Ascending aorta (tissue), 2 donors: Measurements from ENCODE around the gene DHRS1. TPM values are rescaled to one million over a fixed set of nuclear protein-coding genes. Genes with fewer than 3 reads are reported as not detected.

ENCODE experiments used
- DNase-seq, 2 donors: peaks; one replicate each; pipeline ENCODE4 v3.0.0-alpha.2; 2019; ENCODE audit warnings: low spot score in 2 of 2
- H3K27ac ChIP-seq, 2 donors: fragments of 200-600 bp; sonication (generic); one replicate each; pipeline ENCODE4 v1.5.1; 2016 to 2017; ENCODE audit warnings: mild to moderate bottlenecking in 1 of 2
- H3K27me3 ChIP-seq: fragments of 200-600 bp; sonication (generic); one replicate; pipeline ENCODE4 v1.5.1; 2017
- H3K36me3 ChIP-seq, 2 donors: fragments of 200-600 bp; sonication (generic); one replicate each; pipeline ENCODE4 v1.5.1; 2016
- H3K4me1 ChIP-seq, 2 donors: fragments of 200-600 bp; sonication (generic); one replicate each; pipeline ENCODE4 v1.5.1; 2016 to 2017; ENCODE audit warnings: mild to moderate bottlenecking in 1 of 2
- H3K4me3 ChIP-seq, 2 donors: fragments of 200-600 bp; sonication (generic); one replicate each; pipeline ENCODE4 v1.5.1; 2016 to 2017; ENCODE audit warnings: mild to moderate bottlenecking in 1 of 2
- H3K9me3 ChIP-seq, 2 donors: fragments of 200-600 bp; sonication (generic); one replicate each; pipeline ENCODE4 v1.5.1; 2016
- intact Hi-C: fragments of 100-400 bp; cut with DNase I; formaldehyde crosslinking; loops from one replicate; pipeline ENCODE4 v1.15.1; 2023
- total RNA-seq: library from RNA; depleted of rRNA; stranded (reverse); fragments of >200 nt; gene quantifications from one replicate; pipeline ENCODE4 v1.1.0, GENCODE V29; 2016
- TF ChIP-seq, protein P1 (sequence below), 3 experiments: fragments of 200-600 bp in 2 of 3; fragments of 450-650 bp in 1 of 3; sonication (generic) in 2 of 3; IDR thresholded peaks; one replicate each; pipeline ENCODE4 v1.5.1; 2016 to 2019; ENCODE audit warnings: antibody characterized with exemption in 3 of 3, mild to moderate bottlenecking in 1 of 3, moderate library complexity in 1 of 3

Gene DHRS1
- 100 TPM for total RNA-seq

DNA sequence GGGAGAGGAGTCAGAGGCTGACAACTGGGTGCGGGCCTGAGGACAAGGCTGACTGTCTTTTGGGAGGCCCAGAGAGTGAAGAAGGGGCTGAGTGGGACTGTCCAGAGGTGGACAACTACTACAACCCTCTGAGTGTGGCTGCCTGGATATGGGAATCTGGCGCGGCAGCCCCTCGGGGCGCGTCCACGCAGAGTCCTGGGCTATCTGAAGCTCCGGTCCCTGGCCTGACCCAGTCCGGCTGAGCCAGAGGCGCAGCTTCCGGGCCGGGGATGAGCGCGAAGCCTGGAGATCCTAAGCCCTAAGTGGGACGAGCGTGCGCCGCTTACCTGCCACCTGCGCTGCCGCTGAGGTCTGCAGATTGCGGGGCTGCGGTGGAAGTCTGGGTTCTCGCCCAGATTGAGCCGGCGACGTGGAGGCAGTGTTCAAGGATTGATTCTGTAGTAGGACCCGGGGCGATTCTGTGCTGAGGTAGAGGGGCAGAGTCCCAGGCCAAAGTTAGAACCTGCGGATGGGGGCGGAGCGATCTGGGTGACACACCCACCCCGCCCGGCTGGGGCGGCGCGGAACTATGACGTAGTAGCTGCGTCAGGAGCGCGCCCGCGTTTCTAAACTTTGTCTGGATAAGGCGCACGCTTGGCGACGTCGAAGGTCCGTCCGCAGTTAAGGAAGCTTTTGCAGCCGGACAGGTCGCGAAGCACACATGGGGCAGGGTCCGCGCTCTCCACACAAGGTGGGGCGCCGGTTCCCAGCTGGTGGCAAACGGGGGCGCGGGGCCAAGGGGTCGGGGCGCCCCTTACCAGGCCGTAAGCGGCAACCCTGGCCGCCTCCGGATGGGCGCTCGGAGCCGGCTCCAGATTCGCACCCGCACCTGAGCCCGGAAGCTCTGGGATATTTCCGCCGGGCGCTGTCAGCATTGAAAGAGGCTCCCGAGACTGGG, at the start of gene DHRS1, which contains the start of gene NOP9:
Gene DHRS1, minus strand, starts transcription at position 526 of the 937 bp plus-strand sequence. CDS start 674 bp downstream, outside the sequence.
Gene NOP9, plus strand, starts transcription at position 596 of the 937 bp plus-strand sequence. Its CDS starts 105 bp downstream, at position 701.
- Histone ChIP-seq H3K4me3 (peak within 1 kb of the TSS; percentile 51 to 84), H3K27ac (peak within 1 kb of the TSS; percentile 64 to 67), H3K36me3 (peaks cover 40 to 41% of the 10 kb centered on the region in 2 donors), H3K9me3 (no peaks in the 10 kb centered on the region), H3K27me3 (no peaks in the 10 kb centered on the region), H3K4me1 (peaks cover 3 to 12% of the 10 kb centered on the region in 2 donors)
- TF ChIP-seq, protein P1, sequence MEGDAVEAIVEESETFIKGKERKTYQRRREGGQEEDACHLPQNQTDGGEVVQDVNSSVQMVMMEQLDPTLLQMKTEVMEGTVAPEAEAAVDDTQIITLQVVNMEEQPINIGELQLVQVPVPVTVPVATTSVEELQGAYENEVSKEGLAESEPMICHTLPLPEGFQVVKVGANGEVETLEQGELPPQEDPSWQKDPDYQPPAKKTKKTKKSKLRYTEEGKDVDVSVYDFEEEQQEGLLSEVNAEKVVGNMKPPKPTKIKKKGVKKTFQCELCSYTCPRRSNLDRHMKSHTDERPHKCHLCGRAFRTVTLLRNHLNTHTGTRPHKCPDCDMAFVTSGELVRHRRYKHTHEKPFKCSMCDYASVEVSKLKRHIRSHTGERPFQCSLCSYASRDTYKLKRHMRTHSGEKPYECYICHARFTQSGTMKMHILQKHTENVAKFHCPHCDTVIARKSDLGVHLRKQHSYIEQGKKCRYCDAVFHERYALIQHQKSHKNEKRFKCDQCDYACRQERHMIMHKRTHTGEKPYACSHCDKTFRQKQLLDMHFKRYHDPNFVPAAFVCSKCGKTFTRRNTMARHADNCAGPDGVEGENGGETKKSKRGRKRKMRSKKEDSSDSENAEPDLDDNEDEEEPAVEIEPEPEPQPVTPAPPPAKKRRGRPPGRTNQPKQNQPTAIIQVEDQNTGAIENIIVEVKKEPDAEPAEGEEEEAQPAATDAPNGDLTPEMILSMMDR (IDR thresholded peaks at IDR 0.05): no peak
- peak; percentile 48 to 96 for DNase-seq
- intact Hi-C loops: loop anchor here (1.0 to 5.0 kb wide), 4 partner anchors 12 to 82 kb away; partner anchors contain the start of genes LTB4R, MDP1, RABGGTA and TINF2

DNA sequence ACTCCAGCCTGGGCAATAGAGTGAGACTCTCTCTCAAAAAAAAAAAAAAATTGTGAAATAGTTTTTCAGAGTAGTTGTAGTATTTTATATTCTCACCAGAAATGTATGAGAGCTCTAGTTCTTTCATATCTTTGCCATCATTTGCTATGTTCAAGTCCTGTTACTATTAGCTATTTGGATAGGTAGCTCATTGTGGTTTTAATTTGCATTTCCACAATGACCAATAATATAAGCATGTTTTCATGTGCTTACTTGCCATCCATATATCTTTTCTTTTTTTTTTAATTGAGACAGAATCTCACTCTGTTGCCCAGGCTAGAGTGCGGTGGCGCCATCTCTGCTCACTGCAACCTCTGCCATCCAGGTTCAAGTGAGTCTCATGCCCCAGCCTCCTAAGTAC, 48.6 kb upstream of the DHRS1 start:
- no peaks in the 10 kb centered on the region for H3K36me3 ChIP-seq
- H3K27me3 ChIP-seq: no peaks in the 10 kb centered on the region
- H3K9me3 ChIP-seq: no peaks in the 10 kb centered on the region
- DNase-seq: no peak
- H3K27ac ChIP-seq: no peak overlapping the region
- no peak overlapping the region for H3K4me3 ChIP-seq
- intact Hi-C loops: no loop called here
- TF ChIP-seq, protein P1 (IDR thresholded peaks at IDR 0.05): no peak
- no peaks in the 10 kb centered on the region for H3K4me1 ChIP-seq

DNA sequence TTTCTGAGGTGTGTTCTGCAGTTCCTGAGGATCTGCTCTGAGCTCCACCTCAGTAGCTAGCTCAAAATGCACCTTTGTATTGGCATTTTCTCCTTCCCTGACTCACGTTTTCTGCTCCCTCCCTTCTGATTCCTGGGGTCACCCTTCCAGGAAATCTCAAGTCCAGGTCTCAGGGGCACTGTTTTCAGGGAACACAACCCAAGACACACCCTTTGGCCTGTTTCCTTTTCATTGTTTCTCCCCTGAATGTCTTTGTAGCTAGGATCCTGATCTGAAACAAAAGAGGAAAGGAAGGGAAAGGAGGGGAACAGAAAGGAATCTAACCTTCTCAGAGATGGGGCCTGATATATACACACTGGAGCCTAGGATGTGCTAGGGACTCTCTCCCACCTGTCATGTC, 47.6 kb upstream of the DHRS1 start:
- H3K36me3 ChIP-seq: no peaks in the 10 kb centered on the region
- no peak for DNase-seq
- intact Hi-C loops: no loop called here
- H3K4me3 ChIP-seq: no peak overlapping the region
- no peak overlapping the region for H3K27ac ChIP-seq
- TF ChIP-seq, protein P1 (IDR thresholded peaks at IDR 0.05): no peak
- no peaks in the 10 kb centered on the region for H3K4me1 ChIP-seq
- no peaks in the 10 kb centered on the region for H3K27me3 ChIP-seq
- H3K9me3 ChIP-seq: no peaks in the 10 kb centered on the region

DNA sequence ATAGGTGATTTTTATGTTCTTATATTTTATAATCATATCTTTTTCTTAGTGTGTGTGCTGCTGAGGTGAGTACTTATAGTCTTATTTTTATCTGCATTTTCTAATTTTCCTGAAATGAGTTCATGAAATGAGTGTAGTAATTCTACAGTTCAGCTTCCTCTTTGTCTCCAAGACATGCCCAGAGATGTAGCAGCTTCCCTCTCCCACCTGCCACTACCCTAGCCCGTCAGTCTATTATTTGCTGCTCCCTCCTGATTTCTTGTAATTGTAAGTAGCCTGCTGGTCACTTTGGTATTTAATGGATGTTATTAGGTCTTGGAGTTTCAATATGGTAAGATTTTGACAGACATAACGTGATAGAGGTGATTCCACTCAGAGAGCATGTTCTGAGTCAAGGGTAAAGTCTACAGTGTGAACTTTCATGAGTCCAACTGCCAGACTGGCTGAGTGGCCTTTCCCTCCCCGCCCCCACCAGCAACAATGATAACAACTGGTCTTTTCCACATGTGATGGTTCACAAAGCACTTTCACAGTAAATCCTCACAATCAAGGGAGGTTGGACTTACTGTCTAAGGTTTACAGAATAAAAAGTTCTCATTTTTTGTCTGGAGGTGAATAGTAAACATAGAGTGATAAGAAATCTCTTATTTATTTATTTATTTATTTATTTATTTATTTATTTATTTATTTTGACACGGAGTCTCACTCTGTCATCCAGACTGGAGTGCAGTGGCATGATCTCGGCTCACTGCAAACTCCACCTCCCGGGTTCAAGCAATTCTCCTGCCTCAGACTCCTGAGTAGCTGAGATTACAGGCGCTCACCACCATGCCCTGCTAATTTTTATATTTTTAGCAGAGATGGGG, 44.4 kb upstream of the DHRS1 start:
- Histone ChIP-seq H3K27ac (no peak overlapping the region), H3K27me3 (no peaks in the 10 kb centered on the region), H3K36me3 (no peaks in the 10 kb centered on the region), H3K4me1 (no peaks in the 10 kb centered on the region), H3K9me3 (no peaks in the 10 kb centered on the region), H3K4me3 (no peak overlapping the region)
- TF ChIP-seq, protein P1 (IDR thresholded peaks at IDR 0.05): no peak
- no peak for DNase-seq
- intact Hi-C loops: no loop called here

DNA sequence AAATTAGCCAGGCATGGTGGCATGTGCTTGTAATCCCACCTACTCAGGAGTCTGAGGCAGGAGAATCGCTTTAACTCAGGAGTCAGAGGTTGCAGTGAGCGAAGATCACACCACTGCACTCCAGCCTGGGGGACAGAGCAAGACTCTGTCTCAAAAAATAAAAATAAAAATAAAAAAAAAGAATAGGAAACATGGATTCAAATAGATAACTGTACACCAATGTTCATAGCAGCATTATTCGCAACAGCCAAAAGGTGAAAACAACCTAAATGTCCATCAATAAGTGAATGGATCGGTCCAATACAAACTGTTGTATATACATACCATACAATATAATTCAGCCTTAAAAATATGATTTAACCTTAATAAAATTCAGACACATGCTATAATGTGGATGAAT, 43.3 kb upstream of the DHRS1 start:
- TF ChIP-seq, protein P1 (IDR thresholded peaks at IDR 0.05): no peak

More for the DNA sequence above, 43.3 kb upstream of the DHRS1 start:
- no peak overlapping the region for H3K27ac ChIP-seq
- no peaks in the 10 kb centered on the region for H3K36me3 ChIP-seq
- no peak for DNase-seq
- no peak overlapping the region for H3K4me3 ChIP-seq
- no peaks in the 10 kb centered on the region for H3K4me1 ChIP-seq
- H3K27me3 ChIP-seq: no peaks in the 10 kb centered on the region
- H3K9me3 ChIP-seq: no peaks in the 10 kb centered on the region
- intact Hi-C loops: no loop called here
